GM18861 (cell line): Measurements from ENCODE around the gene OR52N1.

Experiments
- ATAC-seq: cut with Tn5 transposase; IDR thresholded peaks from one replicate; pipeline ENCODE4 v1.9.1; 2021; ENCODE audit not compliant: unreplicated experiment

OR52N1 gene

DNA sequence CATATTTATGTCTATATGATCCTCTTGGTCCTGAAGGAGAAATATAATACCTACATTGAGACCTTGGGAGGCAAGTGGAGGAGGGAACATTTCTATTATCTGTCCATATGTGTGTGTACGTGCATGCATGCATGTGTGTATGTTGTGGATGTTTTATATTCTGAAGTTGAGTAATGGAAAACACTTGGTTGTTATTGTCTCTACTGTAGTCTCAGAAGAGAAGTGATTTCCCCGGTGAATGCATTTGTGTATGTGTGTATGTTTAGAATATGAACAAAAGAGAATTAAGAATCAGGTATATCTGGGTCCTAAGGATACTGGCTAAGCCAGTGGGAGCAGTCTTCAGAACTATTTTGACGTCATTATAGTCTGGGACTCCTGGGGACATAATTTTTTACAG lies at the start of gene OR52N1:
Gene OR52N1, minus strand, starts transcription at position 101 of the 400 bp plus-strand sequence. CDS start 2,449 bp downstream, outside the sequence.
- no peak for ATAC-seq

DNA sequence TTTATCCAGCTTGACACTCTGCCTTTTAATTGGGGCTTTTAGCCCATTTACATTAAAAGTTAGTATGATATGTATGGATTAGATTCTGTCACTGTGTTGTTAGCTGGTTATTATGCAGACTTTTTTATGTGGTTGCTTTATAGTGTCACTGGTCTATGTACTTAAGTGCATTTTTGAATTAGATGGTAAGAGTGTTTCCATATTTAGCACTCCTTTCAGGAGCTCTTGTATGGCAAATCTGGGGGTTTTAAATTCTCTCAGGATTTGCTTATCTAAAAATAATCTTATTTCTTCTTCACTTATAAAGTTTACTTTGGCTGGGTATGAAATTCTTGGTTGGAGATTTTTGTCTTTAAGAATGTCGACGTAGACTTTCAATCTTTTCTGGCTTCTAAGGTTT lies 46.6 kb upstream of the OR52N1 start:
- no peak for ATAC-seq

DNA sequence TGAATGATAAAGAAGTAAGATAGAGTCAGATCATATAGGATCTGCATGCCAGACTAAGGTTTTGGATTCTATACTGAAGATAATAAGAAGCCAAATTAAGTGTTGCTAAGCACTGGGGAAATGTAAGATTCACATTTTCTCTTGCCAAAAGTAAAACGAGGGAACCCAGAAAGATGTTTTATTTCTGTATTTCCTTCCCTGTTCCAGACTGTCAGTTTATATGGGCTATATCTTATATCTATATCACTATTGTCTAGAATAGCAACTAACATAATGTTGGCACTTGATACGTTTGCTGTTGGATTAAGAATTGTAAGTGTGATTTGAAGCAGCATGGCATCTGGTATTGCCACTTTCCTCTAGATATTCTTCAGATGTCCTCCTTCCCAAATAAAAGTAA lies 42.4 kb upstream of the OR52N1 start:
- no peak for ATAC-seq

DNA sequence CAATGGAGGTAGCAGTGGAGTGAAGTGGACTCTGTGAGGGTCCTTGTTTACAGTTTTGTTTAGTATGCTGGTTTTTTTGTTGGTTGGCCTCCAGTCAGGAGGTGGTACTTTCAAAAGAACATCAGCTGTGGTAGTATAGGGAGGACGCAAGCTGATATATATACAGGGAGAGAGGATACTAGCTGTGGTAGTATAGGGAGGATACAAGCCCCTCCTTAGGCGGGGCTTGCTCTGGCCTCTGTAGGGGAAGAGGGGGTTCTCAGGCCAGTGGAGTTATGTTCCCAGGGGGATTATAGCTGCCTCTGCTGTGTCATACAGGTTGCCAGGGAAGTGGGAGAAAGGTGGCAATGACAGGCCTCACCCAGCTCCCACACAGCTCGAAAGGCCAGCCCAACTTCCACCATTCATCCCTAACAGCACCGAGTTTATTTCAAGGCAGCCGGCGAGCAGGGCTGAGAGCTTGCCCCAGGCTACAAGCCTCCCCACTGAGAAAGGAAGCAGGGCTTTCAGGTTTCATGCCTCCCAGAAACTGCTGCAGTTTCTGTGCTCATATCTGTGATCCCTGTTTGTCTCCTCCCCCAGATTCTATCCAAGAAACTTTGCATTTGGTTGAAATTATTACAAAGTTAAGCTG lies 40.2 kb upstream of the OR52N1 start:
- no peak for ATAC-seq

DNA sequence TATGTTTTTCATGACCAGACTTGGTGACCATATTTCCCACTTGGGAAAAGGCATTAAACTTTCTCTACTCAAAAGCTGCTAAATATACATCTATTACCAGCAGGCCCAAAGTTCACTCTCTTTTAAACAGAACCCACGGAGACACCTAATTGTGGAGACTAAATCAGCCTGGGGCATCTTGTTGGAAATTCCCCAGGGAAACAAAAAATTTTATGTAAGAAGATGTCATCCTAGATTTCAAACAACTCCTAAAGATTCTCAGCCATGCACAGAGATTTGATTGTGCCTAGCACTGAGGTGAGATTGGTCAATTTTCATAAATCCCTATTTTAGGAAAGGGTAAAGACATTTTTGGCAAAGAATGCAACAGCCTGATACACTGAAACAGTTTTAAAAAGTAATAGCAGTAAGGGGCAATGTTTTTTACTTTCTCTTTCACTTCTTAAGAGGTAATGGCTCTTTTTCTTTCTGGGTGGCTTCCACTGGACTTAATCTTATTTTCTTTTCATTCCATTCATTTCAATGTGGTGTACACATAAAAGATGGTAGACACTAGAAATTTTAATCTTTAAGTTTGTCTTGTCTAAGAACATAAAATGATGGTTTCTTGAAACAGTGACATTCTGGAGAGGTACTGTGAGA lies 27.3 kb upstream of the OR52N1 start:
- peak; percentile 47 for ATAC-seq

DNA sequence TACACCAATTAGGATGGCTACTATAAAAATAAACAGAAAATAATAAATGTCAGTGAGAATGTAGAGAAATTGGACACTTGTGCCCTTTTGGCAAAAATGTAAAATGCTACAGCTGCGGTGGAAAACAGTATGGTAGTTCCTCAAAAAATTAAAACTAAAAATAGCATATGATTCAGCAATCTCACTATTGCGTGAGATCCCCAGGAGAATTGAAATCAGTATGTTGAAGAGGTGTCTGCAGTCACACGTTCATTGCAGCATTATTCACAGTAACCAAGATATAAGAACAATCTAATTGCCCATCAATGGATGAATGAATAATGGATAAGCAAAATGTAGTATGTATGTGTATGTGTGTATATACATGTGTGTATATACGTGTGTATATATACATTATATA lies 24.5 kb upstream of the OR52N1 start:
- ATAC-seq = no peak

DNA sequence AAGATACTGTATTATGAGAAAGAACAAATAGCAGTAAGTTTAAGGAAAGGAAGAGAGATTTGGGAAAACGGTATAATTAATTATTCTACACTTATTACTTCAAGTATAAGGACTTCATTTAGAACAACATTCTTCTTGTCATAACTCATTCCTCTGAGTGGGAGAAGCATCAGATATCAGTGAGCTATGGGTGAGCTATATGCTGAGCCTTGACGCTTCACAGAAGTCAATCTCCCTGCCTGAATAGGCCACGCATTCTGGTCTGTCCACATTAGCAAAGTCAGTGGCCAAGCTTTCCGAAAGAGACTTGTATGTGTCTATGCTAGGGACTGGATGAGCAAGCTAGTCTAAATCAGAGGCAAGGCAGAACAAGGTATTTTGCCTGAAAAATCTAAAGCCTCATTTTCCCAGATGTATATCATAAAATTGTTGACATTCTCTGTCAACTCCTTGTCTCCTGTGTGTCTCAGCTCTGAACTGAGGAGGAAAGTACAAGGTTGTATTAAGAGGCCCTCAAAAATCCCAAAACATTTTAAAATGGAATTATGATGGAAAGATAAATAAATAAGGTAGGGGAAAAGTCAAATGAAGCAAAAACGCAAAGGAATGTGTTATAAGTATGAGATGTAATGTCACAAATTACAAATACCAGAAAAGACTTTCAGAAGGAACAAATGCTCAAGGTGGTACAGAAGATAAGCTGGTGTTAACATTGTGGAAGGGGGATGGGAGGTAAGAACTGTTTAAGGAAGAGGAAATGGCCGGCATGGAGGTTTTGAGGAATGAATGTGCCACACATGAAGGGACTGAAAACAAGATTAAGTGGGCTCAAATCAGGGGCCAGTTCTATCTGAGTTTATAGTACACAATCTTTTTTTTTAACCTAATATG lies 19.1 kb upstream of the OR52N1 start:
- ATAC-seq = no peak

DNA sequence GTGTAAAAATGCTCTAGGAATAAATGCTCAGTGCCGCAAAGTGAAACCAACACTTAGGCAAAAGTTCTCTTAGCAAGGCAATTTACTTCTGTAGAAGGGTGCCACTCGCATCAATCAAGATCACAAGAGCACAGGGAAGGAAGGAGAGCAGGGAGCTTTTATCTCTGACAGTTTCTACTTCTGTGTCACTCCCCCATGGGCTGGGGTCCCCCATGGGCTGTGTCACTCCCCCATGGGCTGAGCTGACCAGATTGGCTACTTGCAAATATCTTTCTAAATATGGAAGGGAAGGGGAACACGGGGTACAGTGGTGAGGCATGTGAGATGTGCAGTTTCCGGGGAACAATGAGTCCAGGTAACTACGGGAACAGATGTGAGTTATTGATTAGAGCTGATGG lies 18.1 kb upstream of the OR52N1 start:
- ATAC-seq = no peak

DNA sequence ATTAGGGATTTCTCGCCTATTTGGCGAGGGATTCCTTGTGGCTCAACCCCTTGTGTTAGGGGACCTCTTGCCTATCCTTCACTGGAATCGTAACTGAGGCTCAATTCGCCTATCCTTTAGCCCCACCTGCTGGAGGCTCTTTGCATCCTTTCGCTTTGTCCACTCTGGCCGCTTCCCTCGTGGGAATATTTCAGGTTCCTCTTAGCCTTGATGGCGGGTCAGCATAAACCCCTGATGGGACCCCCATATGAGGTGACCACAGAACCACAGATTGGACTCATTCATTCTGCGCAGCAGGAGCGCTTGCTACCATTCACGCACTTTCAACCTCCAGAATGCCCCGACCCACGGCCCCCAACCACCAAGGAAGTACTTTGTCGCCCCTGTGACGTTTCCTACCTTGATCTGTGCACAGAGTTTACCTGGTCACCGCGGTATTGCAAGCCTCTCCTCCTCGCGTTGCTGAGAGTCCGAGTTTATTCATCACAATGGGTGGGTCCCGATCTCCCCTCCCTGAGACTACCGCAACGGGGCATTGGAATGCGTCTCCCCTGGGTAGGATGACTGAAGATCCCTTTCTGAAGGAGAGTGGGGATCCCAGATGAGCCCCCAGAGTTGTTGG lies 17.5 kb upstream of the OR52N1 start, which contains the start of gene OR52N2:
Gene OR52N2, plus strand, starts transcription at position 425 of the 622 bp plus-strand sequence. CDS start 11,412 bp downstream, outside the sequence.
- peak; percentile 89 for ATAC-seq

DNA sequence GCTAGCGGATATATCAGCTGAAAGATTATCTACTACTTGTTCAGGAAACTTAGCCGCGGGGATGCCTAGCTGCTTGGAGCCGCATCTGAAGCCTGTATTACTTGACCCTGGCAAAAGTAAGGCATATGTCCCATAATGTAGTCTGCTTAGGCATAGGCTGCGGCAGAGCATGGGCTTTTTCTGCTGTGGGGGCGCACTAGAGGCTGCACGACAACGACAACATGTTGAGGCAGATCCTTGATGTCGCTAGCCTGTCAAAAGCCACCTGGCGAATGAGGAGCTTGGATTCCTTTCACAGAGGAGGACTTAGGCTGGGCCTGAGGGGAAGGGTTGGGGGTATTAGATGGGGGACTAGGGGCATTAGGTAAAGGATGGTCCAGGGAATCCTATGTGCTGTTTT lies 16.5 kb upstream of the OR52N1 start:
- peak; percentile 61 for ATAC-seq

DNA sequence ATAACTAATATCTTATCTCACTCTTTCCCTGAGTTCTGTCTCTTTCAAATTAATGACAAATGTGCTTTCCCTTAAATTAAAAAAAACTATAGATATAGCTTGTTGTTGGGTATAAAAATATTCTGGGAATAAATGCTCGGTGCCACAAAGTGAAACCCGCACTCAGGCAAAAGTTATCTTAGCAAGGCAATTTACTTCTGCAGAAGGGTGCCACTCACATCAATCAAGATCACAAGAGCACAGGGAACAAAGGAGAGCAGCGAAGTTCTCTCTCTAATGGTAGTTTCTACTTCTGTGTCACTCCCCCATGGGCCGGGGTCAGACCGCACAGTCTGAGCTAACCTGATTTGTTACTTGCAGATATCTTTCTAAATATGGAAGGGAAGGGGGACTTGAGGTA lies 12.9 kb upstream of the OR52N1 start:
- ATAC-seq = no peak

DNA sequence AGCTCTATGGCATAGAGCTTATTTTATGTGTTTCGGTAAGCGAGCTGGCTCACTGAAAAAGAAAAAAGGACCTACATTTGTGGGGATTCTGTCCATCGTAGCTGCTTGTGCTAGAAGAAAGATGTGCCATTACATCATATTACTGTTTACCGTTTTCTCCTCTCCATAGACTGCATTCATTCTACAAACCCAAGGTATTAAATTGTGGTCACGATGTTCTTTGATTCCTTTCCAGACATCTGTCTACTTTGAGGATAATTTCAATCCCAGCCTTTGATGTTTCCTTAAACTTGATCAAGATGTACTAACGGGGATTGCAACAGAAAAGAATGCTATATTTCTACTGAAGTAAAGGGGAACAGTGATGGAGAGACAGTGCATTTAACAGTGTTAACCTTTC lies 5.5 kb upstream of the OR52N1 start:
- ATAC-seq = no peak

DNA sequence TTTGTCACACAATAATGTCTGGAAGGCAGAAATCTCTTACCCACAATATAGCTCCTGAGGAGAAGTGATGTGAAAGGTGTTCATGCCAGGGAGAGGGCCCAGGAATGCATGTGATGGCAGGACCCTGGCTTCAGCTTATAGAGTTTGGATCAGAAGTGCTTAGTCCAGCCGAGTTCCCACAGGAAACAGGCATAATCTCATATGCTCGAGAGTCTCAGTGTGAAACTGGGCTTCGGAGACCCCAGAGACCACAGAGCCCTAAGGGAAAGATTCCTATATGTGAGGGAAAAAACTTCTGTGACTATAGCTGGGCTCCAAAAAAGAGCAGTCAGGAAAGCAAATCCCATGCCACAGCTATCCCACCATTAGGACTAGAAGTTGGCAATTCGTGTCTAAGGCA lies 7.8 kb downstream of the OR52N1 start, which contains the start of gene OR52N5:
Gene OR52N5, minus strand, starts transcription at position 101 of the 400 bp plus-strand sequence. CDS start 4,721 bp downstream, outside the sequence.
- no peak for ATAC-seq

DNA sequence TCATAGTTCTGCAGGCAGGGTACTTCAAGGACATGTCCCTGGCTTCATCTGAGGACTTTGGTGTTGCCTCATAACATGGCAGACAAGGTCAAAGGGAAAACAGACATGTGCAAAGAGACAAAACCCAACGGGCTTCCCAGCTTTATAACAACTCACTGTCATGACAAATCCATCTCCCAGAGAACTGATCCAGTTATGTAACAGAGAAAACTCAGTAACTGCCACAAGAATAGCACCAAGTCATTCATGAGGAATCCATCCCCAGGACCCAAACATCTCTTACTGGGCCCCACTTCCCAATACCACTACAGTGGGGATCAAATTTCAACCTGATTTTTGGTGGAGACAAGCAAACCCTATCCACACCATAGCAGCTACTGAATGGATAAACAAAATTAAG lies 24.0 kb downstream of the OR52N1 start:
- no peak for ATAC-seq

DNA sequence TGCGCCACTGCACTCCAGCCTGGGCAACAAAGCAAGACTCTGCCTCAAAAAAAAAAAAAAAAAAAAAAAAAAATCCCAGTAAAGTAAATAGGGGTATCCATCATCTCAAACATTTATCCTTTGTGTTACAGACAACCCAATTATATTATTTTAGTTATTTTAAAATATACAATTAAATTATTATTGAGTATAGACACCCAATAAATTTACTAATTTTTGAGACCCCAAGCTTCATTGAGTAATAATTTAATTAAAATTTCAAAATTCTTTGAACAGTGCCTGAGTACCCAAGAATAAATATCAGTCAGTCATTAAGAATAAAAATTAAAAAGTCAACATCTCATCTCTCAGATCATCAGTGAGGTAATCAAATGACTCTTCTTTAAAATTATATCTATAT lies 37.1 kb downstream of the OR52N1 start, which contains the start of gene OR52N4:
Gene OR52N4, plus strand, starts transcription at position 301 of the 400 bp plus-strand sequence. CDS start 498 bp downstream, outside the sequence.
- ATAC-seq = no peak

DNA sequence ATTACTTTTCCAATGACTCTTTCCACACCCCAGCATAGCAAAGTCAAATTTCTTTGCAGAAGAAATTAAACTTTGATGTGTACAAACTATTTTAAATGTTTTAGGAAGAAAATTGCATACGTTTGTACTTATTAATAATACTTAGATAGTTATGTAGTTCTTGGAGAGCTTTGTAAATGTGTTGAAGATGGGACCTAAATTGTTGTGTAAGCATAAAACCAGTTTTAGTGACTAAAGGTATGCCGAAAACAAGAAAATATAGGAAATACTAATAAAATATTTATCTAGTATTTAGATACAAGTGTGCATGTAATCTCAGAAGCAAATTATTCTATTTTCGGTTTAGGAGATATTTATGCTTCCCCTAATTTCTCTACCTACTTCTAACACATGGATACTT lies 41.2 kb downstream of the OR52N1 start:
- ATAC-seq = no peak

DNA sequence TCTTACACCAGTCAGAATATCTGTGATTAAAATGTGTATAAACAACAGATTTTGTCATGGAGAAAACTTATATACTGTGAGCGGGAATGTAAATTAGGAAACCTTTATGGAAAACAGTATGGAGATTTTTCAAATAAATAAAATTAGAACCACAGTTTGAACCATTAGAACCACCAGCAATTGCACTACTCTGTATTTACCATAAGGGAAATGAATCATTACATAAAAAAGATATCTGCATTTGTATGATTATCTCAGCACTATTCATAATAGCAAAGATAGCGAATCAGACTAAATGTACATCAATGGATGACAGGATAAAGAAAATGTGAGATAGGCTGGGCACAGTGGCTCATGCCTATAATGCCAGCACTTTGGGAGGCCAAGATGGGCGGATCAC lies 44.5 kb downstream of the OR52N1 start:
- no peak for ATAC-seq

DNA sequence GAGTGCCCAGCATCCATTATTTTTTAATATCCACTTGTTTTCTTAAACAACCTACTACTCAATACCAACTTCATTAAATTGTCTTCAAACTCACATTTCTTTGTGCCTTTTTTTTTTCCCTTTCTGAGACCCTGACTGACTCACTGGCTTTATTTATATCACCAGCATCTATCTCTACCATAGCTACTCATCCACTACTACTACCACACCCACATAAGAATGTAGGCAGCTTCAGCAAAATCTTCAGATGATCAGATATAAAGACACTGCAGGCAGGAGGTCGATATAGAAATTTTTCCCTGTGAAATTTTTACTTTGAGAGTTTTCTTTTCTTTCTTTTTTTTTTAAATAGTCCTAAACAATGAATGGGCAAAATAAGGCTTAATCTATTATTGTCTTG lies 52.6 kb downstream of the OR52N1 start:
- ATAC-seq = no peak

DNA sequence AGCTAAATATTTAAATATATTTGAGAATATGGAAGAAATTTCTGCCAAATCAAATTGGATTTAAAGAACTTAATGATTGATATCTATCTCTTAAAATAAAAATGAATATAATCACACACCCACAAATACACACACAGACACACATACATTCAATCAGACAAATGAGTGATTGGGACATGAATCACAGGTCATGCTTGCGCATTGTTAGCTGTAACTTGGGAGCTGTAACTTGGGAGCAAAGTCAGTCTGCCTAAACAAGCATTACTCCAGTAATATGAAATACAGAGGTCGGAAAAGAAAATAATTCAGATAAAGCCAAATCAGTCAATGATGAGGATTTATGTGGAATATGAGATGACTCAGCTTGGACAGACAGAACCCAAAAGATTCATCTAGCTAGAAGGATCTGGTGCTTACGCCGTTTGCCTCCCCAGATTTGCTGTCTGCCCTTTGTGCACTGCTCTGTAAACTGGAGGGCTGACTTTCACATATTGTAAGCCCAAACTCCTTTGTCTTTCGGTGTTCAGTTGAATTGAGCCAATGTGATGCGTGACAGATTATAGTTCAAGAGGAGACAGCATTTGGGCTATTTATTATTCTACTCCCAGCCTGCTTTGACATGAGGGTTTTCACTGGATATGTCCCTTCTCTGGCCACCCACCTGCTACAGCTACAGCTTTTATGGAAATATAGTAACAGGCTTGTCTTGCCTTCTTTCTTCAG lies 53.2 kb downstream of the OR52N1 start:
- no peak for ATAC-seq

DNA sequence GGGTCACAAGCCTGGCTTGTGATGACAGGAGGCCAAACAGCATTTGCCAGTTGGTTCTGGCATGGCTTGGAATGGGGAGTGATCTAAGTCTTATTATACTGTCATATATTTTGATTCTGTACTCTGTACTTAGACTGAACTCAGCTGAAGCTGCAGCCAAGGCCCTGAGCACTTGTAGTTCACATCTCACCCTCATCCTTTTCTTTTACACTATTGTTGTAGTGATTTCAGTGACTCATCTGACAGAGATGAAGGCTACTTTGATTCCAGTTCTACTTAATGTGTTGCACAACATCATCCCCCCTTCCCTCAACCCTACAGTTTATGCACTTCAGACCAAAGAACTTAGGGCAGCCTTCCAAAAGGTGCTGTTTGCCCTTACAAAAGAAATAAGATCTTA lies 54.0 kb downstream of the OR52N1 start:
- no peak for ATAC-seq
